Stromal cell of bone marrow (primary cell): ENCODE data around the gene PHLPP1.

ENCODE experiments used
- DNase-seq: peaks from one replicate; pipeline ENCODE4 v3.0.0-alpha.2; 2012; ENCODE audit warnings: low read depth

PHLPP1 gene

DNA sequence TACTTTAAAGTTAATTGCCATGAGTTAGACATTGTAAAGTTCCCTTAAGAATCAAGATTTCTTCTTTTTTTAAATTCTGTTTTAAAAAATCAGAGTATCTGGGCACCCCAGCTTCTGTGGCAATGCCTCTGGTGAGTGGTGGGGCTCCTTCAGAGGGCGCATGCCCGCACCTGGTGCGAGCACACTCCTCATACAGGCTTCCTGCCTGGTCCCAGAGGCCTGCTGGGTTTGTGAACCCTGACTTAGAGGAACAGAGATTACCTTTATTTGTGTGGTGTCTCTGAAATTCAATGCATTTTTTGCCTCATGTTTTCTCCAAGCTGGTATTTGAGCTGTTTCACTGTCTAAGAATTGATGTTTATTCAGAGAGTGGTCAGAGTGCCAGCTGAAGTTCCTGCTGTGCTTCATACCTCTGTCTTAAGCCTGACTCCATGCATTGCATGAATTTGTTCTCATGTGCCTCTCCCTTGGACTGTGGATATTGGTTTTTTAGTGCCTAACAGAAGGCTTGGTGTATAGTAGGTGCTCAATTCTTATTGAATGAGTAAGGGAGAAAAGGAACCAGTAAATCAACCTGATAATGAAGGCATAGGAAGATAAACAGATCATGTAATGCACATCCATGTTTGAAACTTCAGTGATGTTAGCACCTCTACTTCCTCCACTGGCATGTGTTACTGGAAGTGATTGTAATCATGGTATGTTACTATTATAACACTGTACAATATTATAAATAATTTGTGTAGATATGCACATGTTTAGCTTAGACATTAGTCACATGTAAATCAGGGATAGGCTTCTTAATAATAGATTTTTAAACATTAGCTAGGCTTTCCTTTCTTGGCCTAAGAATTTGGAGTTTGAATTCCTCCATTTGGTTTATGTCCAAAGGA, 29.0 kb downstream of the PHLPP1 start:
- DNase-seq = no peak

DNA sequence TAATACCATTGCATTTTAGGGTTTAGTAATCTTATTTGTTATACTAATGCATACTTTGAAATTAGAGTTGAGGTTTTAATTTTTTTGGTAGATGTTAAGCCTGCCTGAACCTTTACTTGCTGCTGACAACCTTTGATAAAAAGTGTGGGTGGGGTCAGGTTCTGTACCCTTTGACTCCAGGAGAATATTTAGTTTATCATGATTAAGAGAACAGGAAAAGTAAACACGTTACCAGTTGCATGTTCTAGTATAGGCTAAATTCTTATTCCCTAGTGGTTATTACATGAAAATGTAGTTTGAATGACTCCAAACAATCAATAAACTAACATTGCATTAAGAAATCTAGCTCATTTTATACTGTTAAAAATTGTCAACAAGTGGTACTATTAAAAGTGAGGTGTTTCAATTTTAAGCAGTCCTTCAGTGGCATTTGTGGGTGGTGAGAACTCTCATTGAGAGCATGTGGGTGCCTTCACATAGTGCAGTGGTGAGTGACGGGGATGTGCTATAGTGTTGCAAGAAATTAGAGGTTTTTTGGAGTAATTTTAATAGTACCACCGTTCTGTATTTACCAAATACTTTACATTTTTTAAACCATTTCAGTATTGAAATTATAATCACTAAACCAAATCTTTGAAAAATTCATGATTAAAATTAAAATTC, 29.9 kb downstream of the PHLPP1 start:
- no peak for DNase-seq

DNA sequence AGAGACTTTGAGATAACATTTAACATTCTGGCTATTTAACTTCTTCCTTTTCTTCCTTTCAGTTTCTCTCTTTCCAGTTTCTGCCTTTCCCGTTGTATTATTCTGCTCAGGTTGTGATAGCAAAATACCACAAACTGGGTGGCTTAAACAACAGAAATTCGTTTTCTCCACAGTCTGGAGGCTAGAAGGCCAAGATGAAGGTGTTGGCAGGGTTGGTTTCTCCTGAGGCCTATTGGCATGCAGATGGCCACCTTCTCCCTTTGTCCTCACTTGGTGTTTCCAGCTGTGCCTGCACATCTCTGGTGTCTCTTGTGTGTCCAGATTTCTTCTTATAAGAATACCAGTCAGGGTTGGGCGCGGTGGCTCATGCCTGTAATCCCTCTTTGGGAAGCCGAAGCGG, 34.0 kb downstream of the PHLPP1 start:
- DNase-seq = no peak

DNA sequence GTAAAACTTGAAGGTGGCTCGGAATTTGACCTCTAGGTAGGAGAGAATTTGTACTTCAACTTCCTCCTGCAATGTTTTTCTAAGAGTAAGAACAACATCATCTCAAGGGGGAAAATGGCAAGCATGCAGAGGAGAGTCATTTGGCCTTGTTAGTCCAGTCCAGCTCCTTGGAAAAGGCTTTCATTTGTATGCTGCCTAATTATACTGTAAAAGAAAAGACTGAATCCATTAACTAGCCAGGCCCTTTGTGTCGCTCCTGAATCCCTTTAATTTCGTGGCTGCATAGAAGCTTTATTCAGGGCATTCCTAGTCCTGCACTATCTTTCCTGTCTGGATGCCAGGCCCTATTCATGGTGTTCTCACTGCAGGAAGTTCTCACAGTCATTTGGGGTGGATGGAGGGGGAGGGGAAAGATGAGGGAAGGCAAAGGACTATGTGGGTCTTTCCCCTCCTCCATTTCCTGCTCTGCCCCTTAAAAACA, 36.0 kb downstream of the PHLPP1 start:
- DNase-seq = no peak

DNA sequence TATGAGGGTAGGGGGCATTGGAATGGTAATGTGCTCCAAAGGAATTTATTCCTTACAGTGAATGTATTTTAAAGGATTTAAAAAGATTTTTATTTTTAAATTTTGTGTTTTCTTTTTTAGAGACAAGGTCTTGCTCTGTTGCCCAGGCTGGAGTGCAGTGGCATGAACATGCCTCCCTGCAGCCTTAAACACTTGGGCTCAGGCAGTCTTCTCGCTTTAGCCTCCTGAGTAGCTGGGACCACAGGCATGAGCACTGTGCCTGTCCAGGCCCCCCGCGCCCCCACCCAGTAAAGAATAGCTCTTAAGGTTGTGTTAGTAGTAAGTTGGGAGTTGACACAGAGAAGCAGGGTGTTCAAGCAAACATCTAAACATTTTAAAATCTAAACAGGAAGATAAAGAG, 36.6 kb downstream of the PHLPP1 start:
- no peak for DNase-seq

DNA sequence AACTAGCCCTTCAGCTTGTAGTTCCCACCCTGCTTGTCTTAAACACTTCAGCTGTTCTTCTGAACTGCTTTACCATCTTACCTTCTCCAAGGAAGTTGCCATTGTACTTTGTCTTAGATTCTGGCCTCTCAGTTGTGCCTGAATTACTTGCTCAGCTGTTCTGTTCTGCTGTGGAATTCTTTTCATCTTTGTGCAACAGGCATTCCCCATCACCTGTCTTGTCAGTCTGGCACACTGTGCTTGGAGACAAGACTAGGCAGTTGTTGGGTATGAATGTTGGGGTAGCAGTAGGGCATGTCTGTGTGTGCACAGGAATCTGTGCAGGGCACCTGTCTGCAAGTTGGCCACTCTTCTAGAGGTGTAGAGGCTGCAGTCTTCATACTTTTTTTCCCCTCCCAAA, 38.7 kb downstream of the PHLPP1 start:
- no peak for DNase-seq

DNA sequence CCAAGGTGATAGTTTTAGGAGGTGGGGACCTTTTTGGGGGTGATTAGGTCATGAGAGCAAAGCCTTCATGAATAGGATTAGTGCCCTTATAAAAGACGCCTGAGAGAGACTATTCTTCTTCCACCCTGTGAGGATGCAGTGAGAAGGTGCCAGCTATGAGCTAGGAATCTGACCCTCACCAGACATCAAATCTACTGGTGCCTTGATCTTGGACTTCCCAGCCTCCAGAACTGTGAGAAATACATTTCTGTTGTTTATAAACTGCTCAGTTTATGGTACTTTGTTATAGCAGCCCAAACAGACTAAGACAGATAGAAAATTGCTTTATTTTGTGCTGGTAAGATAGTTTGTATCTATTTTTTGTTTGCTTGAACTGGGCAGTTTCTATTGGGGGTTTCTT, 40.1 kb downstream of the PHLPP1 start:
- no peak for DNase-seq

DNA sequence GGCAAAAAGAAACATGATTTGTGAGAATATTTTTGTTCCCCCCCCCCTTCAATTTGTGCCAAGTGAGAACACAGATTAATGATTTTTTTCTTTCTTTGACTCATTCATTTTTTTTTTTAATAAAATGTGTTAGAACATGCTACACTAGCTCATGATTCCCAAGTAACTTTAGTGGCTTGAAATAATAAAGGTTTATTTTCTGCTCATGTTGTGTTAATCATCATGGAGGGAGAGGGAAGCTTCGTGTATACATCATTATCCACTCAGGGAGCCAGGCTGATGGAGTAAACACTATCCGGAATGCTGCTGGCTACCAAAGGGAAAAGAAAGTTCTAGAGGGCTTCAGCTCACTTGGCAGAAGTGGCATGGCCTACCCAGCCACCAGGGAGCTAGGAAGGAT, 40.6 kb downstream of the PHLPP1 start:
- no peak for DNase-seq

DNA sequence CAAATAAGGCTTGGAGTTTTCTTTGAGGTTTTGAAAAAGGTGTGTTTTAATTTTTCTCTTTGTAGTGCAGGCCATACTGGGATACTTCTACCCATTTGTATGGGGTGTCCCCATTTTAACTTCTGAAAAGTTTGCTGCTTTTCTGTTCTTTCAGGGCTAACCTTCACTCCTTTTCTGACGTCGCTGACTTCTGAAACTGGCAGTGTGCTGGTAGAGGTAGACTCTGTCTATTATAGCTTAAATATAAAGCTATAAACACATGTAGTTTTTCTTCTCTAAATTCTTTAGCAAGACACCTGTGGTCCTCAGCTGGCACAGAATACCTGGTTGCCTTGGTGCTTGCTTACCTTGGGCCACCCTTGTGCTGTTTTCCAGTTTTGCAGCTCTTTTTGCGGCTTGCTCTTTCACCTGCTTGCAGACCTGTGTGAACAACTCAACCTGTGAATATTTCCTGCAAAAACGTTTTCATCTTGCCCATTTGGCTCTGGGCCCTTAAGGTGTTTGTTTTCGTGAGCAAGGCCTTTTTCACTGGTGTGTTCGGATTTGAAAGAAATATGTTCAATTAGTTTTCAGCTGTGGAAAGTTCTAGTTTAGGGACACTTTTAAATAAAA, 42.2 kb downstream of the PHLPP1 start:
- no peak for DNase-seq

DNA sequence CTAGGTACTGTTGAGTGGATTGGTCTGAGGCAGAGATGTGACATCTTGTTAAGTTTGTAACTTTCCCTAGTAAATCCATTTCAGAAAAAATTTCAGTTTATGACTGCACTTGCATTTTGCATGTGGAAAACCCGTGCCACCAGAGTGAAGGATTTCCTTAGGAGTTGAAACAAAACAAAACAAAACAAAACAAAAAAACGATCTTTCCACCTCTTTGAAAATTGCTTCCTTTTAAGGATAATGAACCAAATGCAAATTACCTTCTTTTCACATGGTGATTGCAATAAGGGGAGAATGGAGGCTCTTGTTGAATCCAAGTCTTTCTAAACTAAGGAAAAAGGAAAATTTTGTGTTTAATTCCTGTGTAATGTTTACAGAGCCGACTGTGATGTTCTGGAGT, 43.2 kb downstream of the PHLPP1 start:
- DNase-seq = no peak

DNA sequence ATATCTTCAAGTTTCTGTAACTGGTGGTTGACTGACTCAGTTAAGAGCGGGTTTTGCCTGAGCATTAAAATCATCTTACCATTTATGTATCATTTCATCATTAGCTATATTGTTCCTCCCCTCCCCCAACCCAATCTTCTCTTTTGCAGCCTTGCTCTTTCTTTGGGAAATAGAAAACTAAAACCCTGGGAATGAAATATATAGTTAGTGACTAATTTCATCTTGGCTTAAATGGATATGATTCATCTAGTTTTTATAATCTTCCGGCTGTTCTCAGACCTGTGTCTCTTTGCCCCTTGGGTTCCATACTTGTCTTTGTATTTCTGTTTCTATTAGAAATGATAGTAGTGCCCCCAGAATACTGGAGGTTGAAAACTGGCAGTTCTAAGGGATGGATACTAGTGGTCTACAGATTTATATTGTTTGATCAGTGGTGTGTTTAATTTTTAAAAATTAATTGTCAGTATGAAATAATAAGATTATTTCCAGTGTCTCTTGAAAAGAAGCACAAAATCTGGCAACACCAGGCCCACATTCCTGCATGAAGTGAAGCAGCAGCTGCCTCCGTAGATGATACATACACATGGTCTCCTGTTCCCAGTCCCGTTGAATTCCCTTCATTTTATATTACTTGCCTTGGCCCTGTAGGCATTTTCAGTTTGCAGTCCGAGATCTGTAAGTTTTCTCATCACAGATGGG, 44.5 kb downstream of the PHLPP1 start:
- DNase-seq = peak; percentile 48

DNA sequence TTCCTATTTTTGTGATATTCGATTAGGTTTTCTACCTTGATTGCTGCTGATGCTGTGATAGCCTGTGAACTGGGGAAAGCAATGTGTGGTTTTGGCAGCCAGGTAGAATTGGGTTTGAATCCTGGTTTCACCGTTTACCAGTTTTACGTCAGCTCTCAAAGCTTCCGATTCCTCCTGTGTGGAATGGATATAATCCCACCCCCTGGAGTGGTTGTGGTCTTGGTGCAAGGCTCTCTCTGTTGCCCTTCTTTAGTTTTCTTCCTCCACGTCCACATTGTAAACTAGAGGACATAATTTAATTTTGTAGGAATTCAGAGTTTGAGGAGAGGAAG, 45.0 kb downstream of the PHLPP1 start:
- DNase-seq = no peak

DNA sequence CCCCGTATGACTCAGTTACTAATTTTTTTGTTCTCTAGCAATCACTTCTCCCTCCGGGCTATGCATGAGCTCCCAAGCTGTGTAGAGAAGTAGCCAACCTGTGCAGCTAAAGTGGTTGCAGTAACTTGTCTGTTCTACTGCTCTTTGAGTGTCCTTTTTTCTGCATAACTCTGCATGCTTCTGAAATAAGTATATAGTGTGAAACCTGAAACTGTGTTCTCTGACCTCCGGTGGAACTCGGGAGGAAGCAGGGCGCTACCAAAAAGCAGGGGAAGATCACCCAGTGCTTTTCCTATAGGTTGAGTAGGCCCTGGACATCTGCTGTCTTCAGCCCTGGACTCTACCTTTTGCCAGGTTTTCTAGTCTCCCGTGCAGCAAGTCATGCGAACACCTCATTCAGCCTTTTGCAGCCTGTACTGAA, 47.8 kb downstream of the PHLPP1 start:
- no peak for DNase-seq

DNA sequence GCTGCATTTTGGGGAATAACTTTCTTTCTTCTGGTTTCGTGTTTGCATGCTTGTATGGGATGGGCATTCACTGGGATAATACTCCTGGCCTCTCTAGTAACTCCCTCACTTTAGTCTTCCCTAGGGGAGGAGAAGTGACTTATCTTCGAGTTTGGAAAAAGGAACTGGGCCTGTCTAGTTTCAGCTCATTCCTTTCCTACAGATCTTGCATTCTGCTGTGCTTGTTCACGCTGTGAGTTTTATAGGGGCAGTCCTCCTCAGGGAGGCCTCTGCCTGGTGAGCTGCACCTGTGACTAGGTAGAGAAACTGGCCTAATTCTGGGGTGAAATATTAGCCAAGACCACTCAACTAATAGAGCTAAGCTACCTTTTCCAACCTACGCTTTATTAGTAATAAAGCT, 50.9 kb downstream of the PHLPP1 start:
- no peak for DNase-seq

DNA sequence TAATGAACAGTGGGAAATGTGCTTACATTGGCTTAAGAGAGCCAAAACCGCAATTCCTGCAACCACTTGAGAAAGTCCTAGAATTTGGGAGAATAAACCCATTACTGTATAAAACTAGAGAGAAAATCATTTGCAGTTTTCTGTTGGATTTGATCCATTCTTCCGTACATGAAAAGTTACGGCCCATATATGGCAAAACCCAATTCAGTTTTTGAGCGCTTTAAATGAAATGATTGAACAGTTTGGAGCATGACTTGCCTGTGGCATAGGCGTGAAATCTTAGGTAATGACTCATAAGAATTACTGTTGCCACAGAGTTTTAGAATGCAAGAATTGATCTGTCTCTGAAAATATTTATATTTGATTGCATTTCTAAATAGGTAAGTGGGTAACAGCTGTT, 52.0 kb downstream of the PHLPP1 start:
- DNase-seq = peak; percentile 45

DNA sequence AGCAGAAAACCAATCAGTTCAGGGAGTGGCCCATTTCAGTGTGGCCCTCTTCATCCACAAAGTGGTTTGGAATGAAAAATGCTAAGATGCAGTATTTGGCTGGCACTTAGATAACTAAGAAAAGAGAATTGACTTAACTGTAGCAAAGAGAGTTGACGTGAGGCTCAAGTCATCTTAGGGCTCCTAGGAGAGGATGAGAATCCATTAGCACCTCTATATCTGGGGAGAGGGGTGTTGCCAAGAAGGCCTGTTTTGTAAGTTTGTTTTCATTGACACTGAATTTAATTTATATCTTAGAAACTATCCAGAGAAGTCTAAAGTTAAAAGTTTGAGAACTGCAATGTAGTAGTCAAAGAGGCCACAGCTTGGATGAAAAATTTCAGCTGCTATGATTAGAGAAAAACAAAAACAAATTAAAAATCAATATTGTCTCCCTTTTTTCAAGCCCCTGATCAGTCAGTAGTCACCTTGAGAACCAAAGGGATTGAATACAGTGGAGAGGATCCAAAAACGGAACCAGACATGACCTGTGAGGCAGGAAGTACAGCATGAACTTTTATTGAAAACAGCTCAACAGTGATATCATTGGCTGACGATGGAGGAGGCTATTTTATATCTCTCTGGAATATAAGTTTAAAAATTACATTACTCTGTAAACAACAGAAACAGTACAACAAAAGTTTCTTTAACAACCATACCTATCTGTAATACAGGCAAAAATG, 52.7 kb downstream of the PHLPP1 start:
- no peak for DNase-seq

DNA sequence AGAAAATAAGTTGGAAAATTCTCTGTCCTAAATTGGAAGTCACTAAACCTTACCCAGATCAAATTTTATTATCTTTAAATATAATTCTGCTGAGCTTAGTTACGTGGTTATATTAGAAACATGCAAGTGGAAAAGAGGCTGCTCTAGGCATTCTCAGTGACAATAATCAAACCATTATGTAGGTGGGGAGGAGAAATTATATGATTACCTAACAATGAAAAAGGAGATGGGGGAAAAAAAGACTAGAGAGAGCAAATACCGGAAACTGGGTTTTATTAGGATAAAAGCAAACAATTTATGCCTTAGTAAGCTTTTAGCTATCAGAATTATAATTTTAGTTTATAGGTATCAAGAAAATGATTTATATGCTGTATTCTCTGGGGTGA, 53.2 kb downstream of the PHLPP1 start:
- no peak for DNase-seq

DNA sequence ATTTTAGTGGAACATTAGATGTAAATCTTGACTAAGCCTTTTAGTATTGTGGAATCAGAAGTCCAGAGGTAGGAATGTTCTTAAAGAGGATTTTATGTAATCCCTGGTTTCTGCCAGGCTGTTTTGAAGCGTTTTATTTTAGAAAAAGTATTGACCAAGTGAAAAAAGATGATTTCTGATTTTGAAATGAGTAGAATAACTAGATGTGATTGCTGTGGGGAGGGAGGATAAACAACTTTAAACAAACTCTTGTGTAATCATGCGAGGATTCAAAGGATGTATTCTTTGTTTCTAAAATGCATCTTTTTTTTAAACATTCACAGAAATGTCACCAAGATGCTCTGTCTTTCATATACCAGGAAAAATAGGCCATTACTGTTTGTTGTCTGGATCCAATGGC, 53.9 kb downstream of the PHLPP1 start:
- no peak for DNase-seq

DNA sequence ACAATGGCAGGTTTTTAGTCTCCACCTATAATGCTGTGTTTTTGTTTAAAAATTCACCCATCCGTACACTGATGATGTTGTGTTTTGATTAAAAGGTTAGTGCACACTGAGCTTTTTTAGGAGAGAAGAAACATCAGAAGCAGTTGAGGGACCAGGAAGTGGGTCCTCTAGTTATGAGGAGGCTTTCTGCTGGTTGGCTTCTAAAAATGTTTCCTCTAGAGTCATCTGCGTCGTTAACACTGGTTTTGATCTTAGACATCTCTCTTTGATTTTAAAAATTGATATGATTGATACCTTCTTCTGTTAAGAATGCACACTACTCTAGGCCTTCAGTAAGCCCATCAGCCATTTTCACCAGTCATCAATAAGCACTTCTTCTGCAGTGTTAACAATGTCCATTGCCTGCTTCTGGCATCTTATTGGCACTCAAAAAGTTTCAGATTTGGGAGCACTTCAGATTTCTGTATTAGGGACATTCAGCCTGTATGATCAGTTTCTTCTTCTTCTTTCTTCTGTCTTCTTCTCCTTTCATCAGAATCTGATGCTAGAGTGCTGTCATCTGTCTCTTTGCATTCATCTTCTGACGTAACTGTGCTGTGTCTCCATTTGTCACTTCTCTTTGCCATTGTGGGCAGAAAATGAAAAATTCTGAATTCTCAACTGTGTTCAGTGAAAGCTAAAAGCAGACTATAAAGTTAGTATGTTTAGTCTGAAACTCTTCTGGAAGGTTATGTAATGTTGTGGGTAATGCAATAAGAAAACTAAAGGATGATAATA, 56.3 kb downstream of the PHLPP1 start:
- no peak for DNase-seq

DNA sequence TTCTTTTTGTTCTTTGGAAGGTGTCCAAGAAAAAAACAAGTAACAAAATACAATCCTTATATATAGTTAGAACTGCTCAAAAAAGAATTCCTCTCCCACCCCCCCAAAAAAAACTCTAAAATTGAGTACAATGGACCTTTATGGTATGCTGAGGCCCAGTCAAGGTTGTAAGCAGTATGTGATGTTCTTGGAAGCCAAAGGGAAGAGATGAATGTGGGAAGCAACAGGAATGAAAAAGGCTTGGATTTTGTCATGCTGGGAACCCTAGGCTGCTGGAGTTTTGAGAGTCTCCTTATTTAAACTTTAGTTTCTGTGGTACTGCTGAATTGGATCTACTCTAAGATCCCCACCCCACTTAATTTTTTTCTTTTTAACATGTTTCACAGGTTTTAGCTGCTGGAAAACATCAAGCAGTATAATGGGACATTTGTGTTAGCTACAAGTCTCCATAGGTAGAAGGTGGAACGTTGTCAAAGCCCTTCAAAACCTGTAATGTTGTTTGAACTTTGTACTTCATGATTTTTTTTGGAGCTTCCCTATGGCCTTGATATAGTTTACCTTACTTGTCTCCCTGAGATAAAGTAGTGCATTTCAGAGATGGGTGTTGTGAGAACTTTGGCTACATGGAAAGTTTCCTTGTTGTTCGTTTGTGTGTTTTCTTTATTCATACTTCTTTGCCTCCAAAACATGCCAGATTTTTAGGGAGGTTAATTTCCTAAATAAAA, 57.7 kb downstream of the PHLPP1 start:
- no peak for DNase-seq
